Testis (tissue), 2 donors: ENCODE data around the gene E2F1.

Experiments
- CTCF ChIP-seq, 3 experiments: fragments of 450-650 bp in 2 of 3; fragments of 200-600 bp in 1 of 3; sonication (generic) in 1 of 3; IDR thresholded peaks; one replicate each; pipeline ENCODE4 v1.5.1; 2016 to 2019; ENCODE audit warnings: antibody characterized with exemption in 3 of 3, mild to moderate bottlenecking in 2 of 3, moderate library complexity in 1 of 3
- POLR2A ChIP-seq: fragments of 450-650 bp; IDR thresholded peaks from one replicate; pipeline ENCODE4 v1.6.1; 2017; ENCODE audit warnings: antibody characterized with exemption, mild to moderate bottlenecking, moderate library complexity

DNA sequence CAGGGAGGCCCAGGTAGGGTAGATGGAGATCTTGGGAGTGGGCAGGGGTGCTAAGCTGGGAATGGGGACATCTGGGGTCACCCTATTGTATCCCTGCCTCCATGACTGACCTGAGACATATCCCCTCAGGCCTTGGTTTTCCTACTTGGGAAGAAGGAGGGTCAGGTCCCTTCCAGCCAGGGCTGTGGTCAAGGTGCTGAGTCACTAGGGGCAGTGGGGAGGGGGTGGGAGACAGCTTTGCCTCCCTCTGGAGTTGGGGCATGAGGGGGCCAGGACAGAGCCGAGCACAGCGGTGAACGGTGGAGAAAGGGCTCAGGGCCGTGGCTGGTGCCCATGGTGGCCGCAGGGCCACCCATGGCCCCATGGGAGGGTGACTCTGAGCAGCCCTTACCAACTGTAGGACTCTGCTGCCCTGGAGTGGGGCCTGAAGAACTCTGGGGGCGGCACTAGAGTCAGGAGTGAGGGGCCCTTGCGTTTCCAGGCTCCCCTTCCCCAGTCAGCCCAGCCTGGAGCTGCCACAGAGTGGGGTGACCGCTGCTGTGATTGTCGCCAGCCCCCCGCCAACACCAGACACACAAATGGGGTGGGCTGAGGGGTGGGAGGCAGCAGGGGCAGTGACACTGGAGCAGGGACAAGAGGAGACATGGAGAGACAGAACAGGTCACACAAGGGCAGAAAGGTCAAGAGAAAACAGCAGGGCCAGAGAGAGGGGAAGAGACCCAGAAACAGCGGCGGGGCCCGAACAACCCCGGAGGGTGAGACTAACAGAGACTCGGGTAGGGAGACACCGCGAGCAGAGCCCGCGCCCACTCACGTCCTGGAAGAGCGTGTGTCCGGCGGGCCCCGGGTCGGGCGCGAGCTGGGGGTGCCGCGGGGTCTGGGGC, 12.5 kb downstream of the E2F1 start:
- TF ChIP-seq POLR2A (no peak), CTCF (IDR thresholded peaks at IDR 0.05) (no peak)
